ENCODE results near the gene RD3L. TPM values are rescaled to one million over a fixed set of nuclear protein-coding genes. Genes with fewer than 3 reads are reported as not detected.

Gene RD3L
- total RNA-seq, 1 experiment from 2014 or later = not detected

DNA sequence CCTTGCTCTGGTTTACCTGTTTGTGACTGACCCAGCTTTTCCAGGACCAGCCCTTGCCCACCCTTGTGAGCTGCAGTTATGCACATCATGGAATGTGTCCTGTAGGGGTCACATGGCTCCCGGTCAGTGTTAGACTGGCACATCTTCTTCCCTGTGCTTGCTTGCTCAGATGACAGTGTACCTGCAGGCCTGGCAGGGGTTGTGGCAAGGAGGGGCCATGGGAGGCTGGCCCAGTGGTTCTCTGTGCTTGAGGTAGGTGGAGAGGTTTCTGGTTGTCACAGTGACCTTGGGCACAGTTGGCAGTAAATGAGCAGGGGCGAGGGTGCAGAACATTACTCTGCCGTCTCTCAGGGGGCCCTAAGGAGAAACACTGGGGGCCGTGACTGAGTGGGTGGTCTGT is 27.6 kb upstream of the RD3L start:
- H2AK5ac ChIP-seq (ENCODE audit: insufficient read length, low read length) = no peak overlapping the region
- no CpG with 5 or more reads among the region's 4 CpGs for WGBS (ENCODE audit: extremely low coverage, insufficient read length, low lambda C conversion rate)
- H3K27me3 ChIP-seq (ENCODE audit: insufficient read depth, low read length) = no peaks in the 10 kb centered on the region
- H2BK12ac ChIP-seq (ENCODE audit: insufficient read length, low read depth, low read length) = no peak overlapping the region
- no peaks in the 10 kb centered on the region for H3K79me1 ChIP-seq (ENCODE audit: insufficient read depth, low read depth, low read length, poor library complexity, severe bottlenecking)
- H3K14ac ChIP-seq (ENCODE audit: insufficient read depth, low read length) = no peak overlapping the region
- no peaks in the 10 kb centered on the region for H3K36me3 Mint-ChIP-seq (ENCODE audit: insufficient read depth in 1 of 3, low read depth in 3 of 3)
- no peaks in the 10 kb centered on the region for H3K9me3 ChIP-seq (ENCODE audit: control insufficient read depth, low read depth, low read length)
- H3K79me2 ChIP-seq (ENCODE audit: insufficient read depth, low read length) = no peaks in the 10 kb centered on the region
- no peak overlapping the region for H2BK15ac ChIP-seq (ENCODE audit: low read depth, low read length)
- H3K9me3 Mint-ChIP-seq = no peaks in the 10 kb centered on the region
- no peak overlapping the region for H3K23ac ChIP-seq (ENCODE audit: insufficient read length, low read depth, low read length)
- H3K23me2 ChIP-seq (ENCODE audit: insufficient read length, low read depth, low read length, poor library complexity, severe bottlenecking) = no peaks in the 10 kb centered on the region
- H3K27ac Mint-ChIP-seq = no peak overlapping the region
- H3K18ac ChIP-seq (ENCODE audit: insufficient read length, low read depth, low read length) = no peak overlapping the region
- H2BK5ac ChIP-seq (ENCODE audit: insufficient read length, low read length) = no peak overlapping the region
- H3K56ac ChIP-seq (ENCODE audit: insufficient read length, low read depth, low read length) = no peak overlapping the region
- no peak overlapping the region for H3K9ac ChIP-seq (ENCODE audit: extremely low read depth, insufficient read length, low read length)
- no peak overlapping the region for H3K4ac ChIP-seq (ENCODE audit: low read depth, low read length)
- TF ChIP-seq, protein P1, sequence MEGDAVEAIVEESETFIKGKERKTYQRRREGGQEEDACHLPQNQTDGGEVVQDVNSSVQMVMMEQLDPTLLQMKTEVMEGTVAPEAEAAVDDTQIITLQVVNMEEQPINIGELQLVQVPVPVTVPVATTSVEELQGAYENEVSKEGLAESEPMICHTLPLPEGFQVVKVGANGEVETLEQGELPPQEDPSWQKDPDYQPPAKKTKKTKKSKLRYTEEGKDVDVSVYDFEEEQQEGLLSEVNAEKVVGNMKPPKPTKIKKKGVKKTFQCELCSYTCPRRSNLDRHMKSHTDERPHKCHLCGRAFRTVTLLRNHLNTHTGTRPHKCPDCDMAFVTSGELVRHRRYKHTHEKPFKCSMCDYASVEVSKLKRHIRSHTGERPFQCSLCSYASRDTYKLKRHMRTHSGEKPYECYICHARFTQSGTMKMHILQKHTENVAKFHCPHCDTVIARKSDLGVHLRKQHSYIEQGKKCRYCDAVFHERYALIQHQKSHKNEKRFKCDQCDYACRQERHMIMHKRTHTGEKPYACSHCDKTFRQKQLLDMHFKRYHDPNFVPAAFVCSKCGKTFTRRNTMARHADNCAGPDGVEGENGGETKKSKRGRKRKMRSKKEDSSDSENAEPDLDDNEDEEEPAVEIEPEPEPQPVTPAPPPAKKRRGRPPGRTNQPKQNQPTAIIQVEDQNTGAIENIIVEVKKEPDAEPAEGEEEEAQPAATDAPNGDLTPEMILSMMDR (conservative IDR thresholded peaks at IDR 0.05) = no peak
- no peak overlapping the region for H2BK20ac ChIP-seq (ENCODE audit: low read depth, low read length, poor library complexity, severe bottlenecking)
- H4K20me1 ChIP-seq (ENCODE audit: control insufficient read depth, insufficient read depth, insufficient read length) = no peaks in the 10 kb centered on the region
- no peak overlapping the region for H3K4me2 ChIP-seq (ENCODE audit: insufficient read depth, insufficient read length, low read length)
- no peak overlapping the region for H3T11ph ChIP-seq (ENCODE audit: low read length)
- no peak overlapping the region for H4K8ac ChIP-seq (replicated peaks; ENCODE audit: insufficient read length, low read depth, low read length)
- H2BK120ac ChIP-seq (ENCODE audit: low read depth, low read length, poor library complexity, severe bottlenecking) = no peak overlapping the region
- no peak overlapping the region for H3K27ac ChIP-seq (ENCODE audit: insufficient read length, low read depth, low read length)
- H4K5ac ChIP-seq (ENCODE audit: insufficient read length, low read depth, low read length) = no peak overlapping the region
- no peak overlapping the region for H3K4me3 Mint-ChIP-seq
- H3K4me1 ChIP-seq (ENCODE audit: insufficient read depth, low read length) = no peaks in the 10 kb centered on the region
- H2AFZ ChIP-seq (ENCODE audit: low read length) = no peak overlapping the region
- H3K4me1 Mint-ChIP-seq = no peaks in the 10 kb centered on the region
- peaks cover 6% of the 10 kb centered on the region for H3K27me3 Mint-ChIP-seq (ENCODE audit: low read depth)
- no peak overlapping the region for H4K91ac ChIP-seq (ENCODE audit: insufficient read length, low read depth, low read length)
- no peak for DNase-seq

Data from H9 (cell line).